ENCODE measurements around the gene EBP.
A peak's percentile ranks its signal among the peaks of the same experiment; 100 is the strongest.
"Not testable (repeated sequence)": the region's sequence is repeated elsewhere in the genome, so short reads cannot be mapped to it uniquely, and the experiment has no call there.

The EBP gene

GRCh38 chrX:48523682-48524081 is 2.1 kb downstream of the EBP start:
- TF ChIP-seq, protein P1, sequence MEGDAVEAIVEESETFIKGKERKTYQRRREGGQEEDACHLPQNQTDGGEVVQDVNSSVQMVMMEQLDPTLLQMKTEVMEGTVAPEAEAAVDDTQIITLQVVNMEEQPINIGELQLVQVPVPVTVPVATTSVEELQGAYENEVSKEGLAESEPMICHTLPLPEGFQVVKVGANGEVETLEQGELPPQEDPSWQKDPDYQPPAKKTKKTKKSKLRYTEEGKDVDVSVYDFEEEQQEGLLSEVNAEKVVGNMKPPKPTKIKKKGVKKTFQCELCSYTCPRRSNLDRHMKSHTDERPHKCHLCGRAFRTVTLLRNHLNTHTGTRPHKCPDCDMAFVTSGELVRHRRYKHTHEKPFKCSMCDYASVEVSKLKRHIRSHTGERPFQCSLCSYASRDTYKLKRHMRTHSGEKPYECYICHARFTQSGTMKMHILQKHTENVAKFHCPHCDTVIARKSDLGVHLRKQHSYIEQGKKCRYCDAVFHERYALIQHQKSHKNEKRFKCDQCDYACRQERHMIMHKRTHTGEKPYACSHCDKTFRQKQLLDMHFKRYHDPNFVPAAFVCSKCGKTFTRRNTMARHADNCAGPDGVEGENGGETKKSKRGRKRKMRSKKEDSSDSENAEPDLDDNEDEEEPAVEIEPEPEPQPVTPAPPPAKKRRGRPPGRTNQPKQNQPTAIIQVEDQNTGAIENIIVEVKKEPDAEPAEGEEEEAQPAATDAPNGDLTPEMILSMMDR (IDR thresholded peaks at IDR 0.05; ENCODE audit: low read depth, low read length, missing control alignments) = no peak
- in situ Hi-C loops (cut with HindIII; ENCODE audit: low pct_ligation_motif_present, low sequenced_read_pairs) = no loop called here
- H3K4me3 ChIP-seq (ENCODE audit: low read depth, low read length) = no peak overlapping the region

GRCh38 chrX:48525853-48526252 is 4.2 kb downstream of the EBP start:
- in situ Hi-C loops (cut with HindIII; ENCODE audit: low pct_ligation_motif_present, low sequenced_read_pairs); DNase-seq; H3K27ac ChIP-seq; H3K36me3 ChIP-seq (replicated peaks); H3K4me3 ChIP-seq (ENCODE audit: low read depth, low read length); H3K27me3 ChIP-seq (replicated peaks): not testable (repeated sequence)

More at GRCh38 chrX:48523682-48524081, 2.1 kb downstream of the EBP start:
- Histone ChIP-seq H3K27ac (no peak overlapping the region), H3K36me3 (replicated peaks) (peaks cover 2% of the 10 kb centered on the region), H3K27me3 (replicated peaks) (no peaks in the 10 kb centered on the region)
- no peak for DNase-seq

DNA sequence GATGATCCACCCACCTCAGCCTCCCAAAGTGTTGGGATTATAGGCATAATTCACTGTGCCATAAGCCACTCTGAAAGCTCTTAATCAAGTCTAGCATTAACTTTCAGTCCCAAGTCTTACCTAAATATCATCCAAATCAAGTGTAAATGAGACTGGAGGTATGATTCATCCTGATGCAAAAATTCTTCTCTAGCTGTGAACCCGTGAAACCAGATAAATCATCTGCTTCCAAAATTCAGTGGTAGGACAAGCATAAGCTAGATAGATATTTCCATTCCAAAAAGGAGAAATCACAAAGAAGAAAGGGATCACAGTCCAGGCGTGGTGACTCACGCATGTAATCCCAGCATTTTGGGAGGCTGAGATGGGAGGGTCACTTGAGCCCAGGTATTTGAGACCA is 9.1 kb downstream of the EBP start:
- in situ Hi-C loops (cut with HindIII; ENCODE audit: low pct_ligation_motif_present, low sequenced_read_pairs) = no loop called here
- TF ChIP-seq, protein P1 (IDR thresholded peaks at IDR 0.05; ENCODE audit: low read depth, low read length, missing control alignments) = no peak
- Histone ChIP-seq H3K27ac (no peak overlapping the region), H3K27me3 (replicated peaks) (no peaks in the 10 kb centered on the region), H3K4me3 (ENCODE audit: low read depth, low read length) (no peak overlapping the region), H3K36me3 (replicated peaks) (peaks cover 2% of the 10 kb centered on the region)
- DNase-seq = no peak

DNA sequence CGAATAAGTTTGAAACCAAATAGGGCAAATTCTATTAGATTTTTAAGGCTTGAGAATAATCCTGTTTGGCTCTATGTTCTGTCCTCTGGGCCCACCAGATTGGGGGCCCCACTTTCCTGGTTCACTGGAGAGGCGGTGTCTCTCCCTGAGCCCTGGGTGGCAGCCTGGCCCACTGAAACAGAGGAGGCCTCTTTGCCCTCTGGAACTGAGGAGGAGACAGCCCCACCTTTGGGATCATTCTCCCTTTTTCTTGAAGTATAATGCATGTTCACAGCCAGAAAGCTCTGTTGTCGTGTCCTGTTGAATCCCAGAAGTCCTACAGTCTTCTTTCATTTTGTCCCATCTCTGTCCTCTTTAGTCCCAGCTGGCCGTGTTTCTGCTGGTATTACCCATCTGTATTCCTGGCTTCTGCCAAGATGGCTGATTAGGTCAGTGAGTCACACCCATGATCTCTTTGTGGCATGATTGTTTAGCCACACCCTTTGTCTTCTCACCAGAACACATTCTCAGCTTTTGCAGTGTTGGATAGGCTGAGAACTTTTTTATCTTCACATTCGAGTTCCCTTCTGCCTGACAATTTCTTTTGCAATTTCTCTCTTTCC is 9.9 kb downstream of the EBP start:
- in situ Hi-C loops (cut with HindIII; ENCODE audit: low pct_ligation_motif_present, low sequenced_read_pairs) = no loop called here
- peak; percentile 56 for DNase-seq
- Histone ChIP-seq H3K4me3 (ENCODE audit: low read depth, low read length) (no peak overlapping the region), H3K27me3 (replicated peaks) (no peaks in the 10 kb centered on the region), H3K36me3 (replicated peaks) (peaks cover 2% of the 10 kb centered on the region), H3K27ac (peak overlapping the region; percentile 79)
- TF ChIP-seq, protein P1 (IDR thresholded peaks at IDR 0.05; ENCODE audit: low read depth, low read length, missing control alignments) = no peak

- Histone ChIP-seq H3K27ac (peak overlapping the region; percentile 79), H3K36me3 (replicated peaks) (peaks cover 2% of the 10 kb centered on the region), H3K27me3 (replicated peaks) (no peaks in the 10 kb centered on the region), H3K4me3 (ENCODE audit: low read depth, low read length) (no peak overlapping the region)
- in situ Hi-C loops (cut with HindIII; ENCODE audit: low pct_ligation_motif_present, low sequenced_read_pairs) = no loop called here
- TF ChIP-seq, protein P1 (IDR thresholded peaks at IDR 0.05; ENCODE audit: low read depth, low read length, missing control alignments) = no peak
- no peak for DNase-seq
These were observed 10.6 kb downstream of the EBP start for GRCh38 chrX:48532161-48532560.

DNA sequence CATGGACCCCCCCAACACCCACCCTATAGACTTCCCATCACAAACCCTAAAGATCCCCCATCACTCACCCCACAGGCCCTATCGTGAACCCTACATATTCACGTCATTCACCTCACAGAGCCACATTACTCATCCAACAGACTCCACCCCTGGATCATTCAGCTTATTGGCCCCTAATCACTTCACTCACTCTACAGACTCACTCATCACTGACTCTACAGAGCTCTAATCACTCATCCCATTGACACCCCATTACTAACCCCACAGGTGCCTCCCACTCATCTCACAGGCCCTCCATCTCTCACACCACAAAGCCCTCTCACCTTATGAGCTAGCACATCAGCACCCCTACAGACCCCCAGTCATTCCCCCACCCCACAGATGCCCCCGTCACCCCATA is 11.6 kb downstream of the EBP start:
- TF ChIP-seq, protein P1 (IDR thresholded peaks at IDR 0.05; ENCODE audit: low read depth, low read length, missing control alignments) = no peak
- no peak for DNase-seq
- H3K27ac ChIP-seq = no peak overlapping the region
- in situ Hi-C loops (cut with HindIII; ENCODE audit: low pct_ligation_motif_present, low sequenced_read_pairs) = no loop called here
- no peak overlapping the region for H3K4me3 ChIP-seq (ENCODE audit: low read depth, low read length)
- no peaks in the 10 kb centered on the region for H3K27me3 ChIP-seq (replicated peaks)
- H3K36me3 ChIP-seq (replicated peaks) = peaks cover 2% of the 10 kb centered on the region
